ENCODE data around the gene MED10.

MED10 gene

GRCh38 chr5:6373081-6373846 is 5.1 kb downstream of the MED10 start:
- 95% methylated on average over 13 of the region's 17 CpGs for WGBS (ENCODE audit: insufficient coverage)
- Histone ChIP-seq H3K4me3 (ENCODE audit: control insufficient read depth in 1 of 7, extremely low read depth in 1 of 7, insufficient read depth in 4 of 7, low read depth in 2 of 7, low read length in 6 of 7) (no peak overlapping the region), H3K4me1 (ENCODE audit: control extremely low read depth in 1 of 4, control insufficient read depth in 4 of 4, insufficient read depth in 4 of 4, low read length in 3 of 4) (peaks cover 3 to 12% (median 10%) of the 10 kb centered on the region in 4 experiments), H3K27ac (ENCODE audit: insufficient read depth in 1 of 2, low read depth in 1 of 2, low read length in 2 of 2, poor library complexity in 1 of 2, severe bottlenecking in 2 of 2) (no peak overlapping the region), H3K9me3 (ENCODE audit: control extremely low read depth in 1 of 5, control insufficient read depth in 4 of 5, insufficient read depth in 2 of 5, low read depth in 1 of 5, low read length in 4 of 5) (no peaks in the 10 kb centered on the region), H3K27me3 (replicated peaks in 2 of 5; ENCODE audit: control insufficient read depth in 4 of 5, insufficient read depth in 5 of 5, low read length in 4 of 5) (no peaks in the 10 kb centered on the region), H3K36me3 (ENCODE audit: control insufficient read depth in 4 of 4, insufficient read depth in 4 of 4, low read length in 3 of 4) (peaks cover 21 to 78% (median 53%) of the 10 kb centered on the region in 4 experiments)
- DNase-seq: no peak
- ChIA-PET CTCF (interaction anchor here (0.9 kb wide), 1 partner anchor 64 kb away, joined by 3 read pairs; no protein-coding TSS in a partner anchor), POLR2A (no interaction called here)

GRCh38 chr5:6372251-6373080 is 5.9 kb downstream of the MED10 start:
- H3K27me3 ChIP-seq (replicated peaks in 2 of 5; ENCODE audit: control insufficient read depth in 4 of 5, insufficient read depth in 5 of 5, low read length in 4 of 5): no peaks in the 10 kb centered on the region
- DNase-seq: no peak
- peaks cover 21 to 78% (median 55%) of the 10 kb centered on the region in 4 experiments for H3K36me3 ChIP-seq (ENCODE audit: control insufficient read depth in 4 of 4, insufficient read depth in 4 of 4, low read length in 3 of 4)
- no peaks in the 10 kb centered on the region for H3K9me3 ChIP-seq (ENCODE audit: control extremely low read depth in 1 of 5, control insufficient read depth in 4 of 5, insufficient read depth in 2 of 5, low read depth in 1 of 5, low read length in 4 of 5)
- H3K27ac ChIP-seq (ENCODE audit: insufficient read depth in 1 of 2, low read depth in 1 of 2, low read length in 2 of 2, poor library complexity in 1 of 2, severe bottlenecking in 2 of 2): no peak overlapping the region
- 95% methylated on average over 19 of the region's 23 CpGs for WGBS (ENCODE audit: insufficient coverage)
- POLR2A ChIA-PET: no interaction called here
- CTCF ChIA-PET: no interaction called here
- H3K4me1 ChIP-seq (ENCODE audit: control extremely low read depth in 1 of 4, control insufficient read depth in 4 of 4, insufficient read depth in 4 of 4, low read length in 3 of 4): peaks cover under 1 to 8% (median 5%) of the 10 kb centered on the region in 4 experiments
- no peak overlapping the region for H3K4me3 ChIP-seq (ENCODE audit: control insufficient read depth in 1 of 7, extremely low read depth in 1 of 7, insufficient read depth in 4 of 7, low read depth in 2 of 7, low read length in 6 of 7)

- no peak overlapping the region for H3K4me3 ChIP-seq (ENCODE audit: control insufficient read depth in 1 of 7, extremely low read depth in 1 of 7, insufficient read depth in 4 of 7, low read depth in 2 of 7, low read length in 6 of 7)
- POLR2A ChIA-PET: no interaction called here
- no peak overlapping the region for H3K27ac ChIP-seq (ENCODE audit: insufficient read depth in 1 of 2, low read depth in 1 of 2, low read length in 2 of 2, poor library complexity in 1 of 2, severe bottlenecking in 2 of 2)
- no peak for DNase-seq
- H3K4me1 ChIP-seq (ENCODE audit: control extremely low read depth in 1 of 4, control insufficient read depth in 4 of 4, insufficient read depth in 4 of 4, low read length in 3 of 4): peaks cover 0 to 11% (median 8%) of the 10 kb centered on the region in 4 experiments
- CTCF ChIA-PET: no interaction called here
- H3K9me3 ChIP-seq (ENCODE audit: control extremely low read depth in 1 of 5, control insufficient read depth in 4 of 5, insufficient read depth in 2 of 5, low read depth in 1 of 5, low read length in 4 of 5): no peaks in the 10 kb centered on the region
- no peaks in the 10 kb centered on the region for H3K27me3 ChIP-seq (replicated peaks in 2 of 5; ENCODE audit: control insufficient read depth in 4 of 5, insufficient read depth in 5 of 5, low read length in 4 of 5)
- H3K36me3 ChIP-seq (ENCODE audit: control insufficient read depth in 4 of 4, insufficient read depth in 4 of 4, low read length in 3 of 4): peaks cover 21 to 75% (median 55%) of the 10 kb centered on the region in 4 experiments
- over 99% methylated on average over 19 of the region's 19 CpGs for WGBS (ENCODE audit: insufficient coverage)
Measured at GRCh38 chr5:6371079-6371810, 7.1 kb downstream of the MED10 start.

- no peak overlapping the region for H3K4me3 ChIP-seq (ENCODE audit: control insufficient read depth in 1 of 7, extremely low read depth in 1 of 7, insufficient read depth in 4 of 7, low read depth in 2 of 7, low read length in 6 of 7)
- ChIA-PET CTCF (no interaction called here), POLR2A (no interaction called here)
- H3K27me3 ChIP-seq (replicated peaks in 2 of 5; ENCODE audit: control insufficient read depth in 4 of 5, insufficient read depth in 5 of 5, low read length in 4 of 5): no peaks in the 10 kb centered on the region
- H3K36me3 ChIP-seq (ENCODE audit: control insufficient read depth in 4 of 4, insufficient read depth in 4 of 4, low read length in 3 of 4): peaks cover 17 to 68% (median 50%) of the 10 kb centered on the region in 4 experiments
- 100% methylated on average over 6 of the region's 13 CpGs for WGBS (ENCODE audit: insufficient coverage)
- peaks cover 0 to 17% (median 12%) of the 10 kb centered on the region in 4 experiments for H3K4me1 ChIP-seq (ENCODE audit: control extremely low read depth in 1 of 4, control insufficient read depth in 4 of 4, insufficient read depth in 4 of 4, low read length in 3 of 4)
- H3K27ac ChIP-seq (ENCODE audit: insufficient read depth in 1 of 2, low read depth in 1 of 2, low read length in 2 of 2, poor library complexity in 1 of 2, severe bottlenecking in 2 of 2): no peak overlapping the region
- DNase-seq: no peak
- no peaks in the 10 kb centered on the region for H3K9me3 ChIP-seq (ENCODE audit: control extremely low read depth in 1 of 5, control insufficient read depth in 4 of 5, insufficient read depth in 2 of 5, low read depth in 1 of 5, low read length in 4 of 5)
Measured at GRCh38 chr5:6370580-6370979, 7.8 kb downstream of the MED10 start.

- H3K4me1 ChIP-seq (ENCODE audit: control extremely low read depth in 1 of 4, control insufficient read depth in 4 of 4, insufficient read depth in 4 of 4, low read length in 3 of 4): peaks cover 0 to 30% (median 12%) of the 10 kb centered on the region in 4 experiments
- H3K4me3 ChIP-seq (ENCODE audit: control insufficient read depth in 1 of 7, extremely low read depth in 1 of 7, insufficient read depth in 4 of 7, low read depth in 2 of 7, low read length in 6 of 7): no peak overlapping the region
- H3K27me3 ChIP-seq (replicated peaks in 2 of 5; ENCODE audit: control insufficient read depth in 4 of 5, insufficient read depth in 5 of 5, low read length in 4 of 5): no peaks in the 10 kb centered on the region
- peaks cover 8 to 27% (median 18%) of the 10 kb centered on the region in 4 experiments for H3K36me3 ChIP-seq (ENCODE audit: control insufficient read depth in 4 of 4, insufficient read depth in 4 of 4, low read length in 3 of 4)
- ChIA-PET POLR2A (no interaction called here), CTCF (interaction anchor here (1.1 kb wide), 1 partner anchor 11 kb away, joined by 3 read pairs; no protein-coding TSS in a partner anchor)
- 30% methylated on average over 16 of the region's 16 CpGs for WGBS (ENCODE audit: insufficient coverage)
- H3K9me3 ChIP-seq (ENCODE audit: control extremely low read depth in 1 of 5, control insufficient read depth in 4 of 5, insufficient read depth in 2 of 5, low read depth in 1 of 5, low read length in 4 of 5): no peaks in the 10 kb centered on the region
- DNase-seq: peak; percentile 46 to 69 (median 53)
- H3K27ac ChIP-seq (ENCODE audit: insufficient read depth in 1 of 2, low read depth in 1 of 2, low read length in 2 of 2, poor library complexity in 1 of 2, severe bottlenecking in 2 of 2): no peak overlapping the region
Measured at GRCh38 chr5:6365977-6366590, 12.3 kb downstream of the MED10 start.

GRCh38 chr5:6365142-6365976 is 13.0 kb downstream of the MED10 start:
- DNase-seq: no peak

More at GRCh38 chr5:6365142-6365976, 13.0 kb downstream of the MED10 start:
- H3K36me3 ChIP-seq (ENCODE audit: control insufficient read depth in 4 of 4, insufficient read depth in 4 of 4, low read length in 3 of 4): peaks cover 3 to 20% (median 13%) of the 10 kb centered on the region in 4 experiments
- WGBS (ENCODE audit: insufficient coverage): 99% methylated on average over 11 of the region's 15 CpGs
- no peaks in the 10 kb centered on the region for H3K27me3 ChIP-seq (replicated peaks in 2 of 5; ENCODE audit: control insufficient read depth in 4 of 5, insufficient read depth in 5 of 5, low read length in 4 of 5)
- no peaks in the 10 kb centered on the region for H3K9me3 ChIP-seq (ENCODE audit: control extremely low read depth in 1 of 5, control insufficient read depth in 4 of 5, insufficient read depth in 2 of 5, low read depth in 1 of 5, low read length in 4 of 5)
- ChIA-PET CTCF (interaction anchor here (1.1 kb wide), 1 partner anchor 10 kb away, joined by 3 read pairs; no protein-coding TSS in a partner anchor), POLR2A (no interaction called here)
- H3K4me1 ChIP-seq (ENCODE audit: control extremely low read depth in 1 of 4, control insufficient read depth in 4 of 4, insufficient read depth in 4 of 4, low read length in 3 of 4): peaks cover 0 to 34% (median 16%) of the 10 kb centered on the region in 4 experiments
- no peak overlapping the region for H3K27ac ChIP-seq (ENCODE audit: insufficient read depth in 1 of 2, low read depth in 1 of 2, low read length in 2 of 2, poor library complexity in 1 of 2, severe bottlenecking in 2 of 2)
- H3K4me3 ChIP-seq (ENCODE audit: control insufficient read depth in 1 of 7, extremely low read depth in 1 of 7, insufficient read depth in 4 of 7, low read depth in 2 of 7, low read length in 6 of 7): no peak overlapping the region
